Measurements from ENCODE around the gene ARAP1. TPM values are rescaled to one million over a fixed set of nuclear protein-coding genes. Genes with fewer than 3 reads are reported as not detected.

ARAP1 gene
- polyA plus RNA-seq, 1 donor from 2014 or later: 3.5 TPM

GRCh38 chr11:72719551-72719950, 32.7 kb downstream of the ARAP1 start:
- Histone ChIP-seq H3K4me3 (ENCODE audit: low read length) (no peak overlapping the region), H3K27ac (ENCODE audit: low read length) (no peak overlapping the region), H3K4me2 (ENCODE audit: low read length) (no peak overlapping the region), H3K36me3 (ENCODE audit: insufficient read depth, low read length) (no peaks in the 10 kb centered on the region), H3K9ac (ENCODE audit: low read length) (no peak overlapping the region), H4K20me1 (ENCODE audit: insufficient read depth) (no peaks in the 10 kb centered on the region), H3F3A (ENCODE audit: insufficient read depth, low read length, poor library complexity, severe bottlenecking) (no peaks in the 10 kb centered on the region), H2AFZ (ENCODE audit: low read depth, low read length) (no peak overlapping the region), H3K9me3 (ENCODE audit: low read length) (no peaks in the 10 kb centered on the region), H3K79me2 (replicated peaks; ENCODE audit: insufficient read depth, low read length) (no peaks in the 10 kb centered on the region), H3K27me3 (ENCODE audit: insufficient read depth, low read depth, low read length) (no peaks in the 10 kb centered on the region), H3K9me2 (ENCODE audit: insufficient read depth, low read length) (no peaks in the 10 kb centered on the region)
- TF ChIP-seq EP300 (conservative IDR thresholded peaks at IDR 0.05; ENCODE audit: poor library complexity, severe bottlenecking) (no peak), SMC3 (conservative IDR thresholded peaks at IDR 0.05; ENCODE audit: poor library complexity) (no peak), RAD21 (conservative IDR thresholded peaks at IDR 0.05) (no peak), REST (IDR thresholded peaks at IDR 0.05; ENCODE audit: borderline replicate concordance) (no peak), MXI1 (conservative IDR thresholded peaks at IDR 0.05; ENCODE audit: poor library complexity, severe bottlenecking) (no peak), TAF1 (IDR thresholded peaks at IDR 0.05; ENCODE audit: low read depth) (no peak), EZH2 (IDR thresholded peaks at IDR 0.05; ENCODE audit: borderline replicate concordance, insufficient read depth, low read length, poor library complexity, severe bottlenecking) (no peak), CTCF (IDR thresholded peaks at IDR 0.05; ENCODE audit: poor library complexity, severe bottlenecking) (no peak)

GRCh38 chr11:72719144-72719543, 33.1 kb downstream of the ARAP1 start:
- no peak overlapping the region for H3K27ac ChIP-seq (ENCODE audit: low read length)

More at GRCh38 chr11:72719144-72719543, 33.1 kb downstream of the ARAP1 start:
- no peaks in the 10 kb centered on the region for H3K36me3 ChIP-seq (ENCODE audit: insufficient read depth, low read length)
- no peaks in the 10 kb centered on the region for H3K9me2 ChIP-seq (ENCODE audit: insufficient read depth, low read length)
- H3F3A ChIP-seq (ENCODE audit: insufficient read depth, low read length, poor library complexity, severe bottlenecking): no peaks in the 10 kb centered on the region
- no peaks in the 10 kb centered on the region for H3K9me3 ChIP-seq (ENCODE audit: low read length)
- no peak overlapping the region for H3K4me3 ChIP-seq (ENCODE audit: low read length)
- no peaks in the 10 kb centered on the region for H3K79me2 ChIP-seq (replicated peaks; ENCODE audit: insufficient read depth, low read length)
- TF ChIP-seq POLR2AphosphoS5 (IDR thresholded peaks at IDR 0.05) (no peak), REST (IDR thresholded peaks at IDR 0.05; ENCODE audit: borderline replicate concordance) (no peak), CTCF (IDR thresholded peaks at IDR 0.05; ENCODE audit: poor library complexity, severe bottlenecking) (no peak), EZH2 (IDR thresholded peaks at IDR 0.05; ENCODE audit: borderline replicate concordance, insufficient read depth, low read length, poor library complexity, severe bottlenecking) (no peak), TAF1 (IDR thresholded peaks at IDR 0.05; ENCODE audit: low read depth) (no peak), RAD21 (conservative IDR thresholded peaks at IDR 0.05) (no peak), SMC3 (conservative IDR thresholded peaks at IDR 0.05; ENCODE audit: poor library complexity) (no peak), EP300 (conservative IDR thresholded peaks at IDR 0.05; ENCODE audit: poor library complexity, severe bottlenecking) (no peak), MXI1 (conservative IDR thresholded peaks at IDR 0.05; ENCODE audit: poor library complexity, severe bottlenecking) (no peak)
- no peaks in the 10 kb centered on the region for H3K27me3 ChIP-seq (ENCODE audit: insufficient read depth, low read depth, low read length)
- no peak overlapping the region for H3K4me2 ChIP-seq (ENCODE audit: low read length)
- H2AFZ ChIP-seq (ENCODE audit: low read depth, low read length): no peak overlapping the region
- H3K9ac ChIP-seq (ENCODE audit: low read length): no peak overlapping the region
- H4K20me1 ChIP-seq (ENCODE audit: insufficient read depth): no peaks in the 10 kb centered on the region

Data from neural cell (in vitro differentiated cells).